Naive B cell (primary cell): ENCODE data around the gene TENM4. TPM values are rescaled to one million over a fixed set of nuclear protein-coding genes. Genes with fewer than 3 reads are reported as not detected.

Source experiments
- ATAC-seq, 2 donors: fragments of 150-1000 bp; cut with Tn5 transposase; 2 replicates each; pipeline ENCODE4 v1.10.0; 2021; ENCODE audit warnings: low read depth in 2 of 2, mild to moderate bottlenecking in 2 of 2, moderate library complexity in 2 of 2
- DNase-seq: peaks from one replicate; pipeline ENCODE4 v3.0.0; 2022
- H3K27ac Mint-ChIP-seq, 6 donors: one replicate each; pipeline ENCODE4 v1.8.0; 2020 to 2022; ENCODE audit warnings: mild to moderate bottlenecking in 6 of 6, mixed read lengths in 6 of 6, moderate library complexity in 5 of 6, inconsistent platforms in 2 of 6
- H3K27me3 Mint-ChIP-seq, 3 donors: one replicate each; pipeline ENCODE4 v1.8.0; 2021 to 2022; ENCODE audit warnings: mixed read lengths in 3 of 3, mild to moderate bottlenecking in 1 of 3
- H3K36me3 Mint-ChIP-seq, 2 donors: one replicate each; pipeline ENCODE4 v1.8.0; 2020 to 2022; ENCODE audit warnings: mixed read lengths in 2 of 2, inconsistent platforms in 1 of 2, mild to moderate bottlenecking in 1 of 2
- H3K4me1 Mint-ChIP-seq, 3 donors: one replicate each; pipeline ENCODE4 v1.8.0; 2020 to 2022; ENCODE audit warnings: mixed read lengths in 3 of 3, inconsistent platforms in 1 of 3, mild to moderate bottlenecking in 1 of 3, moderate library complexity in 1 of 3
- H3K4me3 Mint-ChIP-seq, 8 donors: one replicate each; pipeline ENCODE4 v1.8.0; 2020 to 2022; ENCODE audit warnings: mild to moderate bottlenecking in 8 of 8, mixed read lengths in 8 of 8, moderate library complexity in 8 of 8, inconsistent platforms in 2 of 8
- H3K9me3 Mint-ChIP-seq, 7 donors: one replicate each; pipeline ENCODE4 v1.8.0; 2020 to 2022; ENCODE audit warnings: mixed read lengths in 7 of 7, mild to moderate bottlenecking in 5 of 7, inconsistent platforms in 2 of 7, moderate library complexity in 1 of 7
- polyA plus RNA-seq, 6 donors: library from polyadenylated mRNA; unstranded; fragments of 300-500 nt; fragmentation: Illumina TruSeq; gene quantifications; one replicate each; pipeline ENCODE4 v1.2.3, GENCODE V29; 2021; ENCODE audit warnings: low read depth in 6 of 6

Gene TENM4
- polyA plus RNA-seq, 6 donors from 2014 or later: 3.8 TPM; not detected in 5

DNA sequence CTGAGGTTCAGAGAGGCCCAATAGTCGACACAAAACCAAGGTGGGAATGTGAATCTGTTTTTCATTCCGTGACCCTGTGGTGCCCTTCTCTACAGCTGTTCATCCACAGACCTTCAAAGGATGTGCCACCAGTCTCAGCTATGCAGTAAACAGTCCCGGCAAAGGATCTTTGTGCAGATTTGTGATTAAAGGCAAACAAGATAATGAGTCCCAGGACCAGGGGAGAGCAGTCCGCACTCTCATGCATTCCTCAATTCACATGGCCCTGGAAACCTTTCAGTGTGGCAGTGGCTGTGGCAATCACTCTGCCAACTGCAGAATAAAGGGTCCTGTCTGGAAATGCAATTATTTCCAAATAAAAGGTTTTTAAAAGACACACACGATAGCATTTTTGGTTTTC, 418.6 kb downstream of the TENM4 start:
- Mint-ChIP-seq H3K27me3 (peaks cover 26 to 64% (median 63%) of the 10 kb centered on the region in 3 donors), H3K4me1 (peaks cover 4 to 14% (median 7%) of the 10 kb centered on the region in 3 donors), H3K36me3 (no peaks in the 10 kb centered on the region), H3K4me3 (no peak overlapping the region), H3K27ac (no peak overlapping the region), H3K9me3 (peaks cover 0 to 5% (median 0%) of the 10 kb centered on the region in 7 donors)
- ATAC-seq: no peak
- DNase-seq: no peak

DNA sequence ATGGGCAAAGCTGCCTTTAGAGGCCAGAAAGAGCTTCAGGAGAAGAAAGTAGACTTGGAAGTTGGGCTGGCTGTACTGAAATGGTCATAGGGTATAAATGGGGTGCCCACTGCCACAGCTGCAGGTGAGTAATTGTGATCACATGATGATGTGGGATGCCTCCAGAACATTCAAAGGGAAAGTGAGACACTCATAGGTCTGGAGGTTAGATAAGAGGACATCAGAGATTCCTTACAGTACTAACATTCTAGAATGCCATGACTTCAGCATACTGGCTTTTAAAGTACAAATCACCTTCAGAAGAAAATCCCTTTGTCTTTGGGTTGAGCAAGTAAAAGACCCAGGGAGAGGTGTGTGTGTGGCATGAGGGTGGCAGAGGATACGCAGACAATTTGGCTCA, 419.2 kb downstream of the TENM4 start:
- peaks cover 23 to 65% (median 64%) of the 10 kb centered on the region in 3 donors for H3K27me3 Mint-ChIP-seq
- H3K9me3 Mint-ChIP-seq: peaks cover 0 to 5% (median 0%) of the 10 kb centered on the region in 7 donors
- ATAC-seq: no peak
- no peak overlapping the region for H3K4me3 Mint-ChIP-seq
- H3K4me1 Mint-ChIP-seq: peaks cover 0 to 9% (median under 1%) of the 10 kb centered on the region in 3 donors
- no peak for DNase-seq
- H3K36me3 Mint-ChIP-seq: no peaks in the 10 kb centered on the region
- no peak overlapping the region for H3K27ac Mint-ChIP-seq

DNA sequence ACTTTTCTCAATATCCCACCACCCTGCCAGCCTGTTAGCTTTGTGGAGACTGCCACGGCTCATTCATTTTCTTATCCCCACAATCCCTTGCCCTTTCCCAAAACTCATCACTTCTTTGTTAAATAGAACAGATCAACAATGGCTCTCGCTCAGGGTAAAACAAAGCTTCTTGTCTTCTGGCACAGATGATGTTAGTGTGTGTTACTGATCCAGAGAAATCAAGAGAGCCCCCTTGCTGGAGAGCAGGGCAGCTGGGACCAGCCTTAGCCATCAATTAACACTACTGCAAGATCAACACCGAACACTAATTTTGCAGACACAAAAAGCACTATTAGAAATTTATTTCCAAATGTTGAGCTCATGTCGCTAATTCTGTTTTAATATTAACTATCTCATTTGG, 420.9 kb downstream of the TENM4 start:
- no peak for ATAC-seq
- peaks cover 21 to 60% (median 58%) of the 10 kb centered on the region in 3 donors for H3K27me3 Mint-ChIP-seq
- H3K27ac Mint-ChIP-seq: no peak overlapping the region
- no peaks in the 10 kb centered on the region for H3K4me1 Mint-ChIP-seq
- no peaks in the 10 kb centered on the region for H3K36me3 Mint-ChIP-seq
- no peak for DNase-seq
- H3K9me3 Mint-ChIP-seq: peaks cover 0 to 9% (median 0%) of the 10 kb centered on the region in 7 donors
- no peak overlapping the region for H3K4me3 Mint-ChIP-seq

DNA sequence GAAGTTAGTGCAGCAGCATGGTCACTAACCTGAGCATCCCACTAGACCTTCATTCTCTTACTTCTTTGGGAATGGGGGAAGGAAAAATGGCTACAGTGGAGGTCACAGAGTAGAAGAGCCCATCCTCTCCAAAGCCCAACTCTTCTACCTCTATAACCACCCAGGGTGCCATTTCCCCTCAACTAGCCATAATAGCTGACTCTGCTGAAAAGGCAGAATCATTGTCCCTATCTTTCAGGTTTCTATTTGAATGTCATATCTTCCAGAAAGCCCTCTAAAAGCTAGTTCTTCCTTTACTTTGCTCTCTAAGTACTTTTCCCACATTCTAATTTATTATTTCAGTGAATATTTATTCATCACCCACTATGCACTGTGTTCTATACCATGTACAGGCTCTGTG, 421.6 kb downstream of the TENM4 start:
- H3K27ac Mint-ChIP-seq: no peak overlapping the region
- DNase-seq (no peak), ATAC-seq (no peak)
- no peaks in the 10 kb centered on the region for H3K4me1 Mint-ChIP-seq
- H3K36me3 Mint-ChIP-seq: no peaks in the 10 kb centered on the region
- H3K9me3 Mint-ChIP-seq: peaks cover 0 to 9% (median 0%) of the 10 kb centered on the region in 7 donors
- H3K27me3 Mint-ChIP-seq: peaks cover 21 to 55% (median 53%) of the 10 kb centered on the region in 3 donors
- H3K4me3 Mint-ChIP-seq: no peak overlapping the region

DNA sequence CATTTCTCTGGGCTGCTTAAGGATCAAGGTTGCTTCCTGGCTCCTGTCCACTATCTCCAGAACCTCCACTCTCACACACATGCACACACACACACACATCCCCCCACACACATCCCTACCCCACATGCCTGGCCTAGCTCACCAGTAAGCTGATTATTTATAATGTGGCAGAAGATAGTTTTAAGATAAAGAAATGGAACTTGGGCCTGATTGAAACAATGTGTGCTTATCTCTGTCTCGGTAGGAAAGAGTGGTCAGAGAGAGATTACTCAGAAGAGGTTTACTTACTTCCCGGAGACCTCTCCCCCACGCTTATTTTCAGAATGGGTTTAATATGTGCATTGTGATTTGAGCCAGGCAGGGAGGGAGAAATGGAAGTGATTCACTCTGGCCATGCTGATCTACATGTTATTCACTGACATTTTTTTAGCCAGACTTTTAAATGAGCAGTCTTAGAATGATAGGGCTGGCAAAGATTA, 422.4 kb downstream of the TENM4 start:
- ATAC-seq: no peak
- H3K4me1 Mint-ChIP-seq: no peaks in the 10 kb centered on the region
- H3K36me3 Mint-ChIP-seq: no peaks in the 10 kb centered on the region
- DNase-seq: no peak
- peaks cover 0 to 9% (median 0%) of the 10 kb centered on the region in 7 donors for H3K9me3 Mint-ChIP-seq
- H3K4me3 Mint-ChIP-seq: no peak overlapping the region
- peak overlapping the region in 1 of 6 donors; percentile 32 for H3K27ac Mint-ChIP-seq
- H3K27me3 Mint-ChIP-seq: peaks cover 24 to 46% (median 44%) of the 10 kb centered on the region in 3 donors

DNA sequence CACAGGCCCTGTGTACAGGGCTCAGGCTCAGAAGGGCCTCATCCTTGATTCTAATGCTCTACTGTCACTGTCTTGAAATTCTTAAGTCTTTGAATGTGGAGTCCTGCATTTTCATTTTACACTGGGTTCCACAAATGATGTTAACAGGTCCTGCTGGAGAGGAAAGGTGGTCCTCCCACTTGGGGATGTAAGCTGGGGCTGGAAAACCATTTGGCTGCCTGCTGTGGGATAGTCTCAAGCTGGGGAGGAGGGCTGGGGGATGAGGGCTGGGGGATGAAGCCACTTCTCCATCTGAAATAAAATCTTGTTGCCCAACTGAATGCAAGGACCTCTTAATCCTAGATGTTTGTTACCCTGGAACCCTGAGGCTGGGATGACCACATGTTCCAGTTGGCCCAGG, 423.0 kb downstream of the TENM4 start:
- no peak overlapping the region for H3K27ac Mint-ChIP-seq
- no peaks in the 10 kb centered on the region for H3K36me3 Mint-ChIP-seq
- H3K4me1 Mint-ChIP-seq: no peaks in the 10 kb centered on the region
- no peak for DNase-seq
- H3K9me3 Mint-ChIP-seq: peaks cover 0 to 9% (median 0%) of the 10 kb centered on the region in 7 donors
- peaks cover 30 to 45% (median 42%) of the 10 kb centered on the region in 3 donors for H3K27me3 Mint-ChIP-seq
- ATAC-seq: no peak
- no peak overlapping the region for H3K4me3 Mint-ChIP-seq

DNA sequence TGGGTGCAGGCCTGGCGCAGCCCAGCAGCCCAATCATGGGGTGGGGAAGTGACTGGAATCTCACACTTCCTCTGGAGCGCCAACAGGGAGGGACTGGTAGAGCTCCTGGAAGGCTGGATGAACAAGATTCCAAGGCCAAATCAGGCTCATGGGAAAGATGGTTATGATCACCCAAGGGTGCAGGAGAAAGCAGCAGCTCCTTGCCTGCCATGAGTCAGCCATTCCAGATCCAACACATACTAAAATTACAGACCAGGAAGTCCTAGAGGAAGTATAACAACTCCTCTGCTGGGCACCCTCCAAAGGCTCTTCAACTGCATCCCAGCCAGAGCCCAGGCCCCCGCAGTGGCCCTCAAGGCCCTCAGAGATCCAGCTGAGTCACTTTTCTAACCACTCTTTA, 427.3 kb downstream of the TENM4 start:
- H3K36me3 Mint-ChIP-seq: no peaks in the 10 kb centered on the region

DNA sequence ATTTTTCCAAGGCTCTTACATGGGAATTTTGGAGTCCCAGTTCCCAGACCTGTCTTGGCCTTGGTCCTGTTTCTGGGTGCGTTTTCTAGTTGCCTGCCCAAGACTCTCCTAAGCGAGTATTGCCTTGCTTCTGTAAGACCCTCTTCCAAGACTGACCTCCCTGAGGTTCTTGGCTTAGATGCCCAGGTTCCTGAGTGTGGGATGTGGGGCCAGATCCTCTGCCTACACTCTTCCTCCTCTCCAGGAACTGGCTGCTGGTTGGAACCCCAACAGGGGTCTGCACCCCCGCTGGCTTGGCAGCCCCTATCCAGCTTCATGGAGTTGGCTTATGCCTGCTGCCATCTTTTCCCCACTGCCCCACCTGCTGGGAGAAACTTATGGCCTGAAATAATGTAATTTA, 429.5 kb downstream of the TENM4 start:
- H3K27ac Mint-ChIP-seq: no peak overlapping the region
- no peaks in the 10 kb centered on the region for H3K36me3 Mint-ChIP-seq
- H3K27me3 Mint-ChIP-seq: peaks cover 5 to 19% (median 9%) of the 10 kb centered on the region in 3 donors
- H3K4me1 Mint-ChIP-seq: no peaks in the 10 kb centered on the region
- DNase-seq: no peak
- no peak overlapping the region for H3K4me3 Mint-ChIP-seq
- H3K9me3 Mint-ChIP-seq: peaks cover 2 to 22% (median 10%) of the 10 kb centered on the region in 7 donors
- ATAC-seq: no peak

More for the DNA sequence above, 427.3 kb downstream of the TENM4 start:
- H3K27ac Mint-ChIP-seq: no peak overlapping the region
- DNase-seq: no peak
- peaks cover 14 to 21% (median 18%) of the 10 kb centered on the region in 3 donors for H3K27me3 Mint-ChIP-seq
- H3K4me1 Mint-ChIP-seq: no peaks in the 10 kb centered on the region
- peaks cover 2 to 22% (median 10%) of the 10 kb centered on the region in 7 donors for H3K9me3 Mint-ChIP-seq
- ATAC-seq: no peak
- H3K4me3 Mint-ChIP-seq: no peak overlapping the region

DNA sequence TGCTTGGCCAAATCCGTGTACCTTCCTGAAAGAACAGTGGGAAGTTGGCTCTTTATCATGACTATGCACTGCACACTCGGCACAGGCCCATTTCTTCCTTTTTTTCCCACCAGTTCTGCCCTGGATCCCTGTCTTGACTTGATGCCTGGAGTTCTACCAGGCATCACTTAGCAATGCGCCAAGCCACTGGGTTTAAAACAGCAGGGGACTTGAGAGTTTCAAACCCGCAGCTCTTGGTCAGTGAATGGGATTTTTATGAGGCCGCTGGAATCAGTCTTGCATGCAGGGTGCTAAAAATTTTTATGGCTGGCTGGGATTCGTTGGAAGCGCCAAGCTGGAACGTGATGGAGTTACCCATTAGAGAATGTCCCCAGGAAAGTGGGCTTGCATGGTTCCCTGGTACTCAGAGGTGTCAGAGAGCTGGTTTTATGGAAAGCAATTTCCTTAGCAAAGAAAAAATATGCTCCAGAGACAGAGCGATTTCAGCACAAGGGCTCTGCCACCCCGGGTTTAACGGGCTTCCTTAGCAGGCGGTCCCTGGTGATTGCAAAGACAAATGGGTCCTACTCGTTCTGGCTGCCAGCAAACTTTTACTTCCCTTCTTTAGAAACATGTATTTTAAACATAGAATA, 432.9 kb downstream of the TENM4 start:
- Mint-ChIP-seq H3K4me1 (no peaks in the 10 kb centered on the region), H3K36me3 (peaks cover 0 to 13% of the 10 kb centered on the region in 2 donors), H3K9me3 (peaks cover 3 to 40% (median 15%) of the 10 kb centered on the region in 7 donors), H3K27me3 (peaks cover 0 to 5% (median 2%) of the 10 kb centered on the region in 3 donors), H3K27ac (no peak overlapping the region), H3K4me3 (no peak overlapping the region)
- DNase-seq: no peak
- no peak for ATAC-seq

DNA sequence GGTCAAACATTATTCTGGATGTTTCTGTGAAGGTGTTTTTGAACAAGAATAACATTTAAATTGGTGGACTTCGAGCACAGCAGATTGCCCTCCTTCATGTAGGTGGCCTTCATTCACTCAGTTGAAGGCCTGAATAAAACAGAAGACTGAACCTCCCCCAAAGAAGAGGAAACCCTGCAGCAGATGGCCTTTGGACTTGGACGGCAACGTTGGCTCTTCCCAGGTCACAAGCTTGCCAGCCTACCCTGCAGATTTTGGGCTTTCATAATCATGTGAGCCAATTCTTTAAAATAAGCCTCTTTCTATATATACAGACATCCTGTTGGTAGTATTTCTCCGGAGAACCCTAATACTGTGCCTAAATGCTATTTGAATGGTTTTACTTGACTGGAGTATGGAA, 434.0 kb downstream of the TENM4 start:
- no peak overlapping the region for H3K4me3 Mint-ChIP-seq
- ATAC-seq (no peak), DNase-seq (no peak)
- peaks cover 0 to 5% (median 0%) of the 10 kb centered on the region in 3 donors for H3K27me3 Mint-ChIP-seq
- no peak overlapping the region for H3K27ac Mint-ChIP-seq
- peaks cover 7 to 47% (median 17%) of the 10 kb centered on the region in 7 donors for H3K9me3 Mint-ChIP-seq
- peaks cover 0 to 13% of the 10 kb centered on the region in 2 donors for H3K36me3 Mint-ChIP-seq
- no peaks in the 10 kb centered on the region for H3K4me1 Mint-ChIP-seq

DNA sequence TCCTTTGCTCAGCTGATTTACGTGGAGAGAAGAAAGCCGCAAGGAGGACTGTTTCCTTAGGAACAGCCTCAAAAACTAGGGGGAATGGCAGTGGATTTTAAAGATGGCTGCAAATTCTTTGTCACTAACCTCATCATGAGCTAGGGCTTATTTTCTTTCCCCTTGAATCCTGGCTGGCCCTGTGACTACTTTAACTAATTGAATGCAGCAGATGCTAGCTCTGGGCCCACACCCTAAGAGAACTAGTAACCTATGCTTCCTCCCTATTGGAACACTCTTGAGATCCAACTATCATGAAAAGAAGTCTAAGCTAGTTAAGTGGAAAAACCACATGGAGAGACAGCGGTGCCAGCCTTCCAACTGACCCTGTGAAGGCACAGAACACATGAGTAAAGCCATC, 444.8 kb downstream of the TENM4 start:
- H3K27me3 Mint-ChIP-seq: peaks cover 4 to 24% (median 17%) of the 10 kb centered on the region in 3 donors
- DNase-seq (no peak), ATAC-seq (no peak)
- H3K36me3 Mint-ChIP-seq: peaks cover 0 to 19% of the 10 kb centered on the region in 2 donors
- H3K27ac Mint-ChIP-seq: no peak overlapping the region
- H3K4me1 Mint-ChIP-seq: no peaks in the 10 kb centered on the region
- H3K4me3 Mint-ChIP-seq: no peak overlapping the region
- peaks cover 9 to 41% (median 19%) of the 10 kb centered on the region in 7 donors for H3K9me3 Mint-ChIP-seq

DNA sequence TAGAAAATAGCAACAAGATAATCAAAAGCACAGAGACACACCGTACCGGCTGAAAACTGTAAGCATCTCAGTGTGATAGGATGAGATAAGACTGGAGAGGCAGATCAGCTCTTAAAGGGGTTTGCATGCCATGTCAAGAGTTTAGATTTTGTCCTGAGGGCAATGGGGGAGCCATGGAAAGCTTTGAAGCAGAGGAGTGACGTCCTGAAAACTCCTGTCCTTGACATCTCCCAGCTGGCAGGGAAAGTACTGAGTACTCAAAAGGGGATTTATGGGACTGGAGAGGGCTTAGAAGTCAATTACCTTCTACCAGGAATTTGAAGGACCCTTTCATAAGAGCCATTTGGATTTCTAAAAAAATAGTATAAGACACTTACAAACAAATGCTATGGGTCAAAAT, 445.7 kb downstream of the TENM4 start:
- Mint-ChIP-seq H3K4me1 (no peaks in the 10 kb centered on the region), H3K4me3 (no peak overlapping the region), H3K9me3 (peaks cover 8 to 36% (median 16%) of the 10 kb centered on the region in 7 donors), H3K36me3 (peaks cover 0 to 19% of the 10 kb centered on the region in 2 donors), H3K27ac (peak overlapping the region in 1 of 6 donors; percentile 18), H3K27me3 (peaks cover 4 to 24% (median 17%) of the 10 kb centered on the region in 3 donors)
- DNase-seq (no peak), ATAC-seq (no peak)

DNA sequence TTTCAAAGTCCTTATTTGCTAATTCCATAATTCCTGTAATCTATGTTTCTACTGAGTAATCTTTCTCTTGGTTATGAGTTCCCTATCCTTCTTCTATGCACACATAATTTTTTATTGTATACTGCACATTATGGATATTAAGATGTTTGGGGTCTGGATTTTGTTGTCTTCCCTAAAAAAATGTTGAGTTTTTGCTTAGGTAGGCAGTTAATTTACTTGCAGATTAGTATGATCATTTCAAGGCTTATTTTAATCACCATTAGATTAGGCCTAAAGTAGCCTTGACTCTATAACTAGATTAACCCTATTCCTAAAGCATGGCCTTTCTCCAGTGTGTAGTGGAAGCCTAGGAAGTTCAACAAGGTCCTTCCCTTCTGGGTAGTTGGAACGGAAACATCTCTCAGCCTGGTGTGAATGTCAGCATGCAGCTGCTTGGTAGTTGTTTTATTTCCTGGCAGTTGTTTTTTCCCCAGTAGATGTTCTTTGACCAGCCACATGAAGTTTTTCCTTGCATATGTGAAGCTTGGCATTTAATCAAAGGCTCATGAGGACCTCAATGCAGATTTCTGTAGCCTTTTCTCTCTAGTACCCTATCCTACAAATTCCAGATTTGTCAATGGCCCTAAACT, 446.9 kb downstream of the TENM4 start:
- H3K27me3 Mint-ChIP-seq: peaks cover 9 to 24% (median 22%) of the 10 kb centered on the region in 3 donors
- ATAC-seq (no peak), DNase-seq (no peak)
- H3K4me1 Mint-ChIP-seq: no peaks in the 10 kb centered on the region
- H3K9me3 Mint-ChIP-seq: peaks cover 4 to 24% (median 8%) of the 10 kb centered on the region in 7 donors
- no peak overlapping the region for H3K27ac Mint-ChIP-seq
- peaks cover 0 to 12% of the 10 kb centered on the region in 2 donors for H3K36me3 Mint-ChIP-seq
- no peak overlapping the region for H3K4me3 Mint-ChIP-seq

DNA sequence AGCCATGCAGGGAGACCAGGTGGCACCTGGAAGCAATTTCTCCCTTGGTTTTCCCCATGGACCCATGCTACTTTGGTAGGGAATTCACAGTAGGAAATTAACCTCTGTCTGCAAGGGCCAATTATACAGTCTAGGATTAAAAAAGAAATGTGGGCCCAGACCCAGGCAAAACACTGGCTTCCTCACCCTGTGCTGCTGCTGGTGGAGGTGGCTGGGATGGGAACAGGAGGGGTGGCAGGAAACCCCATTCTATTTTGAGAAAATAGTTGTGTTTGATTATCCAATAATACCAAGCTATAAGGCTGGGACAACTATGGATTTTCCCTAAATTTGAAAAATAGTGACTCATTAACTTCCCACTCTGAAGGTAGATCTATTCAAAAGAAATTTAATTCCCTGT, 449.1 kb downstream of the TENM4 start:
- H3K27ac Mint-ChIP-seq: no peak overlapping the region
- H3K4me3 Mint-ChIP-seq: no peak overlapping the region
- peaks cover 0 to 7% of the 10 kb centered on the region in 2 donors for H3K36me3 Mint-ChIP-seq
- no peaks in the 10 kb centered on the region for H3K4me1 Mint-ChIP-seq
- DNase-seq (no peak), ATAC-seq (no peak)
- H3K27me3 Mint-ChIP-seq: peaks cover 10 to 23% (median 22%) of the 10 kb centered on the region in 3 donors
- peaks cover 2 to 14% (median 6%) of the 10 kb centered on the region in 7 donors for H3K9me3 Mint-ChIP-seq
